Fibroblast of the conjunctiva (primary cell): Measurements from ENCODE around the gene LMO1.

Experiments
- DNase-seq: peaks from one replicate; pipeline ENCODE4 v3.0.0-alpha.2; 2010; ENCODE audit warnings: low read depth

LMO1 gene

DNA sequence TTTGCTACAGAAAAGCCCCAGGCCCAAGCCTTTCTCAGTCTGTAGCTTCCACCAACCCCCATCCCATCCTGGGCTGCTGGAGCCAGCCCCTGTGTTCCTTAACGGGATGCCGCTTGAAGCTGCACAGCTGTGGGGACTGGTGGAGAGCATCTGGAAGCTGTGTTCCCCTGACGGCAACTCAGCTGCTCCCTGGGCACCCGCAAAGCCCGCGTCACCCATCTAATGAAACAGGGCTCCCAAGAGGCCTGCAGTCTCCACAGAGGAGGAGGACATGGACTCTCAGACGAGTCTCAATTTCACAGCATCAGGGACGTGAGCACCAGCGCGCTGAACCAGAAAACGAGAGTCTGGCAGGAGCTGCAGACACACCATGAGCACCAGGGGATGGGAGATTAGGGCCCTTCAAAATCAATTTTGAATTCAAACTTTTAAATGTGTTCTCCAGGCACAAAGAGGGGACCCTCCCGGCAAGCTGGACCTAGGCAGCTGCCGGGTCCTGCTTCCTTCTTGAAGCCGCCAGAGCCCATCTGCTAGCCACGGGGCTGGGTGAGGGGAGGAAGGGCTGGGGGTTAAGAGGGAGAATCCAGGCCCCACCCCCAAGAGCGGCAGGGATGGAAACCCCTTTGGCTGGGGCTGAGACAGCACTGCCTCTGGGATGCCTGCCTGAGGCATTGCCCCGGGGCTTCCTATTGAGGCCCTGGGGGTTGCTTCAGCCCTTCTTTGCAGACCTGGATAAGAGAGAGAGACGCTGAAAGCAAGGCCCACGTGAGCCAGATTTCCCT is 21.0 kb downstream of the LMO1 start:
- DNase-seq: no peak

DNA sequence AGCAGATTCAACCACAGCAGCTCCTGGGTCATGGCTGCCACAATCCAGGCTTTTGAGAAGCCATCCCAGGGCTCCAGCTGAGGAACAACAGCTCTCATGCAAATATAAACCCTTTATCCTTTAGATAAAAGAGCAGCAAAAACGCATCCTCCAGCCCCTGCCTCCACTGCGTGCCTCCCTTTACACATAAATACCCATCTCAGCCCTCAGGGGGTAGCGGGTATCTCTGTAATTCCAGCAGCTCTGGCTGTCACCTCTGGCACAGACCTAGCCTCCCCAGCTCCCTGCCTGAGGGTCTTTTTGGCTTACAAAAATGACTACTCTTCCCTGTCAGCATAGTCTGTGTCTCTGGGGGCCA is 21.6 kb downstream of the LMO1 start:
- DNase-seq: no peak

- DNase-seq: no peak
Measured at GRCh38 chr11:8241373-8242117, 22.1 kb downstream of the LMO1 start.

GRCh38 chr11:8239536-8240228 is 24.0 kb downstream of the LMO1 start:
- DNase-seq: no peak

DNA sequence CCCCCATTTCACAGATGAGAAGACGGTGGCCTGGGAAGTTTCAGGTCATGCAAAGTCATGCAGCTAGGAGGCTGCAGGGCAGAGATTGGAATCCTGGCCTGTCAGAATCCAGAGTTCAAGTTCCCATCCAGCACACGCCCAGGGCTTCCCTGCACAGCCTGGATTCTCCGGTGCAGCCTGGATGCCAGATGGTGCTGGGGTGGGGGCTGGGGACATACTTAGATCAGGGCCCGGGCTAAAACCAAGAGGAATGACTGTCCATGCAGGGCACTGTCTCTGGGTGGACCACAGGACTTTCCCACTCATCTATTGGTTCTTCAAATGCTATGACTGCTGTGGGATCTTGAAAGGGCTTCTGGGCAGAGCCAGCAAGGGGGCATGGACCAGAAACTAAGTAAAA is 24.6 kb downstream of the LMO1 start:
- DNase-seq: no peak

DNA sequence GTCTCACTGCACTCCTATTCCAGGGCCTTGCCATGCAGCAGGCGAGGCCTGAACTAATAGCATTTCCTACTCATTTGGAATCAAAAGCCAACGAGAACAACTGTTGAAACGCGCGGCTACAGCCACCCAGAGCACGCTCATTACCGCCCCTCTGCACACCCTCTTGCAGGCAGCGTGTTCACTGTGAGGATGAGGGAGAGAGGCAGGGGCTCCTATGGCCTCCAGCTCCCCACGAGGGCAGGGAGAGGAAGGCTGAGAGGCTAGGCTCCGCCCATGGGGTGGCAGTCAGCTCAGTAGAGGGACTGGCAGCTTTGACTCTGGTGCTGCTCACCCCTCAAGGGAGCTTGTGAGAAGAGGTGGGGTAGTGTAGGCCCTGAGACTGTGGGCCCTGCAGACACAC is 26.2 kb downstream of the LMO1 start:
- DNase-seq: no peak

- DNase-seq: no peak
Measured at GRCh38 chr11:8235925-8236324, 27.8 kb downstream of the LMO1 start.

DNA sequence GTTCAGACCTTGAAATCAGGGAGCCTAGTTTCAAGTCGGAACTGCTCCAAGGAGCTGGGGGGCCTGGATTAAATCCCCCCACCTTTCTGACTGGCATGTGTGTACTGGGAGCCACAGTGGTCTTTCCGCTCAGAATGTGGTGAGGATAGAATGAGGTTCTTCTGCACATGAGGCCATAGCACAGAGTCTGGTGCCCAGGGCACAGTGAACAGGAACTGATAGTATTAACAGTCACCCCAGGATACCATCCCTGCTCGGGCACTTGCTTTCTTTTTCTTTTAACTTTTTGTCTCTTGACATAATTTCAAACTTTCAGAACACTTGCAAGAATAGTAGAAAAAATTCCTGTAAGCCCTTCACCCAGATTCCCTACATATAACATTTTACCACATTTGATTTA is 28.8 kb downstream of the LMO1 start:
- no peak for DNase-seq

- no peak for DNase-seq
Measured at GRCh38 chr11:8234425-8234821, 29.3 kb downstream of the LMO1 start.

GRCh38 chr11:8233691-8234424 is 29.8 kb downstream of the LMO1 start:
- DNase-seq: no peak

DNA sequence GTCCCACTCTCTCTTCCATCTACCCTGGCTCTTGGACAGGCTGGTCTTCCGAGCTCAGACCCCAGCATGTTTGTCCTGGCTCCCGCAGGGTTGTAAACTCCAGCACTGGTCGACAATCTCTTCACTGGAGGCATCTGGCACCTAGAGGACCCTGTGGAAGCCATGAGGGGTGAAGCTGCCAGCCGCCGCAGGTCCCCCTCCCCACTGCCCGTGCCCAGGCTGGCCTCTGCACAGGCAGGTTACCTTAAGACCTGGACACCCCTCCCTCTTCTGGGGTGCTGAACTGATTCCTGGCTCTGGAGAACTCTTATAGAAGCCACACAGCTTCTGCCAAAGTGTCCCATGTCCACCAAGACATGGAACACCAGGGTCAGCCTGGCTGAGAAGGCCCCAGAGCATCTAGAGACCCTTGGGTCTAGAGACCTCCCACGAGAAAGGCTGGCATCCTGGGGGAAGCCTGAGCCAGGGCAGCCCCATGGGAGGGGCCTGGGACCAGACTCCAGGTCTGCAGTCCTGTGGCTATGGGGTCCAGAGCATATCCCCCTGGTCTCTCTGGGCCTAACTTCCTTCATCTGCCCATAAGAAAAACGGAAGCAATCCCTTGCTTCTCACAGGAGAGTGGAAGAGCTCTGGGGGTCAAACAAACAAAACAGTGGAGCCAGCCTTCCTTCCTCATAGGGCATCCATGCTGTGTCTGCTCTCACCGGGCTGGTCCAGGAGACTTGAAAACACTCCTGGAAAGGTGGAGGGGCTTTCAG is 30.6 kb downstream of the LMO1 start:
- DNase-seq: no peak

DNA sequence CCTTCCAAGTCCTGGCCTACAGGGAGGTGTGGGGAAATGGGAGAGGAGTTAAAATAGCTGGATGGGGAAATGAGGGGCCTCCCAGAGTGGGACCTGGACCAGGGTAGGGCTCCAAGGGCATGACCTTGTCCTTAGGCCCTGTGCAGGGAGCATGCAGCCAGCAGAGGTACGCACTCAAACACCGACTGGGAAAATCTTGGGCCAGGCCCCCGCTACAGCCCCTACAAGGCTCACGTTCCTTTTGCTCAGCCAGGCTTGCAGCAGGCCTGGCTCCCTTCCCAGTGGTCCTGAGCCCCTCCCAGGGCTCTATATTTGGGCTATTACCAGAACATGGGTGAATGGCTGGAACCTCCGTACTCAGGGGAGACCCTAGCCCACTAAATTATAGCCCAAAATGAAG is 31.3 kb downstream of the LMO1 start:
- no peak for DNase-seq

DNA sequence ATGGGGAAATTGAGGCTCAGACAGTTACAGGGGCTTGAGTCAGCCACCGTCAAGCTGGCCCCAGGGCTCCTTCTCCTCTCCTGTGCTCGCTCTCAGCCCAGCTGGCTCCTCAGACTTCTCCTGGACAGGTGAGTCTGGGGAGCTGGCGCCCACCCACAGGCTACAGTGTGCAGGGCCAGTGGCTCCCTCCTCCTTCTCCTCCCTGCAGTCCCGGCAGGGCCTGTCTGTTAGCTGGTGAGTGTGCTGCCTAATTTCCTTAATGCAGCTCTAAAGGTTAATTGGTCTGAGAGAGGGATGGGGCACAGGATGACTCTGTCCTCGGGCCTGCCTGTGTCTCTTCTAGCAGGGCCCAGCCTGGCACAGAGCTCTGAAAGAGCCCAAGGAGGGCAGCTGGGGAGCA is 31.7 kb downstream of the LMO1 start:
- no peak for DNase-seq

DNA sequence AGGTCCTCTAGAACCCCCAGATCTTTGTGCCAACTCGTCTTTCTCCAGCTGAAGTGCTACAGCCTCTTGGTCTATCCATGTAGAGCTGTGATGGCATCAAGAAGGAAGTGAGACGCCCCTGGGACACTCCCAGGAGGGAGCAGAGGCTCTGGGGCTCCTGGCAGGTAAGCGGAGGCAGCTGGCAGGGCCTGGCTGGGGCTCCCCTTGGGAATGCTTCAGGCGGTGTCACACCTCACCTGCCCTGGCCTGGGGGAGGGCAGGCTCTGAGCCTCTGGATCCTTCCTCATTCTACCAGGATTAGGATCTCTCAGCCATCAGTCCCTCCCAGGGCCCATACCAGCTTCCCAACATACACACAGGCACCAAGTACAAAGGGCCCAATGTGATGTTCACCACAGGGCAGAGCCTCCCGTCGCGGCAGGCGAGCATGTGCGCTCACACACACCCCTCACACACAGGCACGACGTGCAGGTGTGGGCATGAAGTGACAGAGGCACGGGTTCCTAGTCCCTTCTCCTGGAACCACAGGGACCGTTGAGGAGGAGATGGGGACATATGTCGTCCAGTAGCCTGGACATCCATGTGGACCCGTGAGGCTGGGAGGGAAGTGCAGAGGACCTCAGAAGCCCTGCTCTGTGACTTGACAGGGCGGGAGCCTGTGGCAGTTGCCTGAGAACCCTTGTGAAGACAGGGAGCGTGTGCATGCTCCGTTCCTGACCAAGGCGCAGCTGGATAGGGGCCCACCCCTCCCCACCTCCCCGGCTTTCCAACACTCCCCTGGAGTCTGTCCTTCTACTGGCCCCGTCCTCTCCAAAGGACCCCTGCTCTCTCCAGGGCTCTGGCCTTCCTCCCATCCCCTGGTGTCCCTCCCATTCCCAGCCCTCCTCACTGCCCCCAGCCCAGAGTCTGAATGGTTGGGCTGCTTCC is 32.5 kb downstream of the LMO1 start:
- DNase-seq: no peak

GRCh38 chr11:8230178-8230859 is 33.4 kb downstream of the LMO1 start:
- DNase-seq: no peak

GRCh38 chr11:8229299-8230177 is 34.1 kb downstream of the LMO1 start:
- DNase-seq: no peak

GRCh38 chr11:8228231-8228630 is 35.4 kb downstream of the LMO1 start:
- DNase-seq: no peak

- DNase-seq: no peak
Measured at GRCh38 chr11:8227156-8228152, 36.2 kb downstream of the LMO1 start.
